HepG2 (cell line): ENCODE results near the gene AAMP. TPM values are rescaled to one million over a fixed set of nuclear protein-coding genes. Genes with fewer than 3 reads are reported as not detected.

Experiments used
- DDIT3 ChIP-seq: sonication (generic); formaldehyde crosslinking; IDR thresholded peaks from 2 replicates; pipeline ENCODE4 v1.4.0; 2020; ENCODE audit warnings: mild to moderate bottlenecking, missing genetic modification reagents
- HMGA1 ChIP-seq: sonication (generic); formaldehyde crosslinking; conservative IDR thresholded peaks from 2 replicates; pipeline ENCODE4 v1.4.0; 2020; ENCODE audit warnings: missing genetic modification reagents
- MAX ChIP-seq: IDR thresholded peaks from 2 replicates; pipeline ENCODE4 v1.6.1; 2012; ENCODE audit warnings: inconsistent platforms
- MIXL1 ChIP-seq: IDR thresholded peaks from 2 replicates; pipeline ENCODE4 v1.6.1; 2016
- MYC ChIP-seq: sonication (generic); formaldehyde crosslinking; IDR thresholded peaks from 2 replicates; pipeline ENCODE4 v1.9.0; 2021; ENCODE audit warnings: missing genetic modification reagents, borderline replicate concordance
- NR3C1 ChIP-seq: sonication (generic); formaldehyde crosslinking; IDR thresholded peaks from 2 replicates; pipeline ENCODE4 v1.4.0; 2020; ENCODE audit warnings: missing genetic modification reagents
- PHB2 ChIP-seq: fragments of 450-650 bp; IDR thresholded peaks from 2 replicates; pipeline ENCODE4 v1.6.1; 2018; ENCODE audit not compliant: partially characterized antibody
- RARA ChIP-seq: IDR thresholded peaks from 2 replicates; pipeline ENCODE4 v1.6.1; 2016; ENCODE audit warnings: missing genetic modification reagents, missing compliant biosample characterization
- REL ChIP-seq: sonication (generic); formaldehyde crosslinking; conservative IDR thresholded peaks from 2 replicates; pipeline ENCODE4 v1.8.0; 2022; ENCODE audit warnings: mild to moderate bottlenecking, missing genetic modification reagents, moderate library complexity
- SKI ChIP-seq: fragments of 450-650 bp; IDR thresholded peaks from one replicate; pipeline ENCODE4 v1.6.1; 2018; ENCODE audit warnings: mild to moderate bottlenecking; ENCODE audit not compliant: partially characterized antibody
- TBX3 ChIP-seq: fragments of 450-650 bp; IDR thresholded peaks from 2 replicates; pipeline ENCODE4 v1.6.1; 2017; ENCODE audit warnings: antibody characterized with exemption, mild to moderate bottlenecking, inconsistent platforms, borderline replicate concordance
- ZMYM4 ChIP-seq: sonication (generic); formaldehyde crosslinking; IDR thresholded peaks from 2 replicates; pipeline ENCODE4 v1.8.1; 2023; ENCODE audit warnings: mild to moderate bottlenecking, missing genetic modification reagents
- ZNF138 ChIP-seq: sonication (generic); formaldehyde crosslinking; IDR thresholded peaks from 2 replicates; pipeline ENCODE4 v1.5.0; 2020; ENCODE audit warnings: mild to moderate bottlenecking, low read depth, missing genetic modification reagents
- ZNF224 ChIP-seq: sonication (generic); formaldehyde crosslinking; IDR thresholded peaks from 2 replicates; pipeline ENCODE4 v1.5.0; 2020; ENCODE audit warnings: mild to moderate bottlenecking, missing genetic modification reagents
- ZNF281 ChIP-seq: sonication (generic); formaldehyde crosslinking; IDR thresholded peaks from 2 replicates; pipeline ENCODE4 v1.4.0; 2020; ENCODE audit warnings: missing genetic modification reagents, borderline replicate concordance
- ZNF549 ChIP-seq: sonication (generic); formaldehyde crosslinking; IDR thresholded peaks from 2 replicates; pipeline ENCODE4 v1.5.0; 2020; ENCODE audit warnings: missing genetic modification reagents
- ZNF672 ChIP-seq: sonication (generic); formaldehyde crosslinking; IDR thresholded peaks from 2 replicates; pipeline ENCODE4 v1.8.1; 2022; ENCODE audit warnings: missing genetic modification reagents
- ZSCAN5A ChIP-seq: sonication (generic); formaldehyde crosslinking; IDR thresholded peaks from 2 replicates; pipeline ENCODE4 v1.8.0; 2022; ENCODE audit warnings: mild to moderate bottlenecking, missing genetic modification reagents, borderline replicate concordance
- ZXDC ChIP-seq: sonication (generic); formaldehyde crosslinking; IDR thresholded peaks from 2 replicates; pipeline ENCODE4 v1.5.0; 2020; ENCODE audit warnings: mild to moderate bottlenecking, missing genetic modification reagents
- polyA plus RNA-seq, 8 experiments: library from polyadenylated mRNA; depleted of rRNA in 3 of 8; stranded (reverse) in 7 of 8; unstranded in 1 of 8; fragments of >200 nt; fragmentation: Illumina TruSeq in 4 of 8; extraction: Trizol in 4 of 8; gene quantifications; 2 replicates each; pipeline versions ENCODE4 v1.2.1 to v1.2.3, GENCODE V29; 2011 to 2016; ENCODE audit warnings: low read depth in 4 of 8, missing spikeins in 1 of 8, mixed read lengths in 1 of 8; ENCODE audit not compliant: insufficient read depth in 1 of 8
- total RNA-seq, 5 experiments: library from RNA; depleted of rRNA; stranded (reverse); fragments of >200 nt; fragmentation: Illumina TruSeq; extraction: Trizol; gene quantifications; 2 replicates each; pipeline ENCODE4 v1.2.3, GENCODE V29; 2016; ENCODE audit warnings: low read depth in 1 of 5

Gene AAMP
- total and polyA plus RNA-seq, 2 of the 13 experiments (the other 11 are each of a cell fraction or from before 2014, with no cell fraction given): 110 to 186 TPM

- TF ChIP-seq ZNF138: no peak
- 0 out of 2 replicates have a peak, but pooled peaks have one; percentile 33 for TF ChIP-seq ZMYM4 (CRISPR knock-in tag)
- peak; percentile 89 for TF ChIP-seq SKI
- TF ChIP-seq ZXDC (CRISPR knock-in tag): no peak
- peak; percentile 55; the same call in 1 of the 2 replicates for TF ChIP-seq TBX3
- TF ChIP-seq NR3C1 (CRISPR knock-in tag): no peak
- TF ChIP-seq ZNF281 (CRISPR knock-in tag): no peak
- TF ChIP-seq MIXL1 (CRISPR knock-in tag): no peak
- TF ChIP-seq ZSCAN5A: no peak
- peak; percentile 77; the same call in 1 of the 2 replicates for TF ChIP-seq MYC (CRISPR knock-in tag)
- no peak for TF ChIP-seq REL (CRISPR knock-in tag)
- no peak for TF ChIP-seq ZNF549 (CRISPR knock-in tag)
- no peak for TF ChIP-seq DDIT3 (CRISPR knock-in tag)
- TF ChIP-seq ZNF224: peak; percentile 57; the same call in 1 of the 2 replicates
- TF ChIP-seq MAX: peak; percentile 81
- TF ChIP-seq RARA: peak; percentile 30; the same call in 1 of the 2 replicates
- TF ChIP-seq ZNF672 (CRISPR knock-in tag): no peak
- TF ChIP-seq HMGA1: no peak
- TF ChIP-seq PHB2: no peak
These were observed 53.1 kb downstream of the AAMP start, which contains the start of gene ARPC2 (continued) for GRCh38 chr2:218216674-218217359.
